ENCODE results near the gene FOXP2.

GRCh38 chr7:114548081-114548980 lies 133.7 kb downstream of the FOXP2 start:
- TF ChIP-seq CTCF (IDR thresholded peaks at IDR 0.05 in 8 of 11, conservative IDR thresholded peaks at IDR 0.05 in 3 of 11) (no peak), POLR2A (IDR thresholded peaks at IDR 0.05) (no peak), POLR2AphosphoS5 (IDR thresholded peaks at IDR 0.05) (no peak)
